Measurements from ENCODE around the gene MYO3A. TPM values are rescaled to one million over a fixed set of nuclear protein-coding genes. Genes with fewer than 3 reads are reported as not detected.
A peak's percentile ranks its signal among the peaks of the same experiment; 100 is the strongest.

The MYO3A gene
- polyA plus RNA-seq, 3 donors: not detected

GRCh38 chr10:26198119-26198518, 264.1 kb downstream of the MYO3A start:
- H3K9ac ChIP-seq (ENCODE audit: insufficient read depth, low read length, poor library complexity, severe bottlenecking): no peak overlapping the region
- H3K27me3 ChIP-seq (ENCODE audit: control insufficient read depth in 2 of 2, insufficient read depth in 2 of 2, low read length in 2 of 2): peaks cover 0 to 6% of the 10 kb centered on the region in 2 donors
- Mint-ChIP-seq H3K36me3 (no peaks in the 10 kb centered on the region), H3K27me3 (ENCODE audit: low read depth in 3 of 3) (peaks cover 4 to 6% (median 4%) of the 10 kb centered on the region in 3 donors), H3K9me3 (peaks cover 0 to 3% (median 0%) of the 10 kb centered on the region in 7 donors), H3K4me3 (no peak overlapping the region), H3K27ac (no peak overlapping the region), H3K4me1 (no peaks in the 10 kb centered on the region)
- TF ChIP-seq CTCF (IDR thresholded peaks at IDR 0.05): no peak
- H2AFZ ChIP-seq (ENCODE audit: insufficient read depth, low read depth, low read length, poor library complexity, severe bottlenecking): no peak overlapping the region
- intact Hi-C loops (cut with micrococcal nuclease): no loop called here
- no peaks in the 10 kb centered on the region for H3K36me3 ChIP-seq (replicated peaks in 1 of 2; ENCODE audit: control insufficient read depth in 1 of 2, insufficient read depth in 2 of 2, low read length in 2 of 2)
- no peaks in the 10 kb centered on the region for H3K9me3 ChIP-seq (replicated peaks in 1 of 2; ENCODE audit: control insufficient read depth in 1 of 2, insufficient read depth in 1 of 2, low read length in 2 of 2)
- no peak for DNase-seq
- no peak overlapping the region for H3K4me2 ChIP-seq (replicated peaks; ENCODE audit: extremely low read depth, low read length, poor library complexity, severe bottlenecking)
- whole genome bisulfite sequencing (ENCODE audit: insufficient coverage): 97% methylated on average over 5 of the region's 9 CpGs
- no peaks in the 10 kb centered on the region for H3K79me2 ChIP-seq (ENCODE audit: insufficient read depth, low read length)
- H3K4me3 ChIP-seq (replicated peaks in 1 of 3; ENCODE audit: low read depth in 2 of 3, low read length in 3 of 3): no peak overlapping the region
- no peaks in the 10 kb centered on the region for H4K20me1 ChIP-seq (ENCODE audit: insufficient read depth, low read length)
- H3K27ac ChIP-seq (ENCODE audit: low read depth in 1 of 2, low read length in 2 of 2): no peak overlapping the region
- H3K4me1 ChIP-seq (ENCODE audit: control insufficient read depth in 1 of 2, insufficient read depth in 2 of 2, low read length in 2 of 2): no peaks in the 10 kb centered on the region

GRCh38 chr10:26199841-26200240, 265.8 kb downstream of the MYO3A start:
- H3K4me2 ChIP-seq (replicated peaks; ENCODE audit: extremely low read depth, low read length, poor library complexity, severe bottlenecking): no peak overlapping the region
- Mint-ChIP-seq H3K9me3 (peaks cover 0 to 3% (median 0%) of the 10 kb centered on the region in 7 donors), H3K4me3 (no peak overlapping the region), H3K4me1 (no peaks in the 10 kb centered on the region), H3K27me3 (ENCODE audit: low read depth in 3 of 3) (peaks cover 6 to 8% (median 6%) of the 10 kb centered on the region in 3 donors), H3K27ac (peak overlapping the region in 1 of 7 donors; percentile 26), H3K36me3 (no peaks in the 10 kb centered on the region)
- peaks cover 8 to 12% of the 10 kb centered on the region in 2 donors for H3K27me3 ChIP-seq (ENCODE audit: control insufficient read depth in 2 of 2, insufficient read depth in 2 of 2, low read length in 2 of 2)
- no peaks in the 10 kb centered on the region for H3K79me2 ChIP-seq (ENCODE audit: insufficient read depth, low read length)
- H3K27ac ChIP-seq (ENCODE audit: low read depth in 1 of 2, low read length in 2 of 2): no peak overlapping the region
- no peak overlapping the region for H2AFZ ChIP-seq (ENCODE audit: insufficient read depth, low read depth, low read length, poor library complexity, severe bottlenecking)
- intact Hi-C loops (cut with micrococcal nuclease): no loop called here
- WGBS (ENCODE audit: insufficient coverage): 0% methylated on average over 1 of the region's 4 CpGs
- no peaks in the 10 kb centered on the region for H3K36me3 ChIP-seq (replicated peaks in 1 of 2; ENCODE audit: control insufficient read depth in 1 of 2, insufficient read depth in 2 of 2, low read length in 2 of 2)
- TF ChIP-seq CTCF (IDR thresholded peaks at IDR 0.05): no peak
- no peaks in the 10 kb centered on the region for H3K9me3 ChIP-seq (replicated peaks in 1 of 2; ENCODE audit: control insufficient read depth in 1 of 2, insufficient read depth in 1 of 2, low read length in 2 of 2)
- no peak for DNase-seq
- H3K4me1 ChIP-seq (ENCODE audit: control insufficient read depth in 1 of 2, insufficient read depth in 2 of 2, low read length in 2 of 2): no peaks in the 10 kb centered on the region
- H4K20me1 ChIP-seq (ENCODE audit: insufficient read depth, low read length): no peaks in the 10 kb centered on the region
- no peak overlapping the region for H3K4me3 ChIP-seq (replicated peaks in 1 of 3; ENCODE audit: low read depth in 2 of 3, low read length in 3 of 3)
- H3K9ac ChIP-seq (ENCODE audit: insufficient read depth, low read length, poor library complexity, severe bottlenecking): no peak overlapping the region
